HL-60 (cell line): Measurements from ENCODE around the gene MPP2.

Experiments used
- DNase-seq, 2 experiments: peaks; one replicate each; pipeline ENCODE4 v3.0.0-alpha.2; 2010 to 2020; ENCODE audit warnings: low read depth in 1 of 2, low spot score in 1 of 2
- H3K27ac ChIP-seq: fragments of 250-450 bp; sonication (Bioruptor Pico); replicated peaks from 2 replicates; pipeline ENCODE4 v1.5.1; 2020; ENCODE audit warnings: mild to moderate bottlenecking, moderate library complexity
- H3K27me3 ChIP-seq: fragments of 250-450 bp; sonication (Bioruptor Pico); 2 replicates; pipeline ENCODE4 v1.5.1; 2021; ENCODE audit warnings: mild to moderate bottlenecking, moderate library complexity; ENCODE audit not compliant: insufficient read depth, poor library complexity, severe bottlenecking
- H3K4me3 ChIP-seq: replicated peaks from 2 replicates; pipeline ENCODE4 v1.5.1; 2011; ENCODE audit warnings: mild to moderate bottlenecking, control low read depth, low read length; ENCODE audit not compliant: insufficient read depth
- CTCF ChIP-seq: IDR thresholded peaks from one replicate; pipeline ENCODE4 v1.5.1; 2011; ENCODE audit warnings: low read length, control low read depth, inconsistent platforms; ENCODE audit not compliant: insufficient read depth
- GABPA ChIP-seq: IDR thresholded peaks from 2 replicates; pipeline ENCODE4 v1.6.1; 2012; ENCODE audit warnings: low read depth
- POLR2AphosphoS5 ChIP-seq: IDR thresholded peaks from 2 replicates; pipeline ENCODE4 v1.6.1; 2012; ENCODE audit warnings: low read depth
- SPI1 ChIP-seq: IDR thresholded peaks from 2 replicates; pipeline ENCODE4 v1.6.1; 2012; ENCODE audit warnings: low read depth, mild to moderate bottlenecking, borderline replicate concordance
- TF ChIP-seq, protein P1 (sequence below): IDR thresholded peaks from 2 replicates; pipeline ENCODE4 v1.6.1; 2012; ENCODE audit warnings: low read depth; ENCODE audit not compliant: insufficient replicate concordance

The MPP2 gene

DNA sequence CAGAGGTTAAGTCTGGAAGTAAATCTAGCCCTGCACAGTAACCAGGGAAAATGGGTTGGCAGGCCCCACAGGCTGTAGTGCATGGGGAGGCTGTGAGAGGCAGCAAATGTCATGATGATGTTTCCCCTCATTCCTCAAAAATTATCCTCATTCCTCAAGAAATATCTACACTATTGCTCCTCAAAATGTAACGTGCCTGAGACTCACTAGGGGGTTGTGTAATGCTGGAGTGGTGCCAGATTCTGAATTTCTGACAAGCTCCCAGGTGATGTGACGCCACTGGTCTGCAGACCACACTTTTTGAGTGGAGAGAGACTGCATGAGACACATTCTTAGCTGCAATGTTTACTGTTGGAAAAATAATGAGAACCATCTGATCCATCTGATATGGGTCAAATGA is 73.2 kb downstream of the MPP2 start:
- TF ChIP-seq, protein P1, sequence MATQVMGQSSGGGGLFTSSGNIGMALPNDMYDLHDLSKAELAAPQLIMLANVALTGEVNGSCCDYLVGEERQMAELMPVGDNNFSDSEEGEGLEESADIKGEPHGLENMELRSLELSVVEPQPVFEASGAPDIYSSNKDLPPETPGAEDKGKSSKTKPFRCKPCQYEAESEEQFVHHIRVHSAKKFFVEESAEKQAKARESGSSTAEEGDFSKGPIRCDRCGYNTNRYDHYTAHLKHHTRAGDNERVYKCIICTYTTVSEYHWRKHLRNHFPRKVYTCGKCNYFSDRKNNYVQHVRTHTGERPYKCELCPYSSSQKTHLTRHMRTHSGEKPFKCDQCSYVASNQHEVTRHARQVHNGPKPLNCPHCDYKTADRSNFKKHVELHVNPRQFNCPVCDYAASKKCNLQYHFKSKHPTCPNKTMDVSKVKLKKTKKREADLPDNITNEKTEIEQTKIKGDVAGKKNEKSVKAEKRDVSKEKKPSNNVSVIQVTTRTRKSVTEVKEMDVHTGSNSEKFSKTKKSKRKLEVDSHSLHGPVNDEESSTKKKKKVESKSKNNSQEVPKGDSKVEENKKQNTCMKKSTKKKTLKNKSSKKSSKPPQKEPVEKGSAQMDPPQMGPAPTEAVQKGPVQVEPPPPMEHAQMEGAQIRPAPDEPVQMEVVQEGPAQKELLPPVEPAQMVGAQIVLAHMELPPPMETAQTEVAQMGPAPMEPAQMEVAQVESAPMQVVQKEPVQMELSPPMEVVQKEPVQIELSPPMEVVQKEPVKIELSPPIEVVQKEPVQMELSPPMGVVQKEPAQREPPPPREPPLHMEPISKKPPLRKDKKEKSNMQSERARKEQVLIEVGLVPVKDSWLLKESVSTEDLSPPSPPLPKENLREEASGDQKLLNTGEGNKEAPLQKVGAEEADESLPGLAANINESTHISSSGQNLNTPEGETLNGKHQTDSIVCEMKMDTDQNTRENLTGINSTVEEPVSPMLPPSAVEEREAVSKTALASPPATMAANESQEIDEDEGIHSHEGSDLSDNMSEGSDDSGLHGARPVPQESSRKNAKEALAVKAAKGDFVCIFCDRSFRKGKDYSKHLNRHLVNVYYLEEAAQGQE, result no peak
- TF ChIP-seq POLR2AphosphoS5, result no peak
- no peak for TF ChIP-seq CTCF
- TF ChIP-seq GABPA, result no peak
- TF ChIP-seq SPI1, result no peak
- Histone ChIP-seq H3K27ac (no peak overlapping the region), H3K4me3 (no peak overlapping the region), H3K27me3 (peaks cover 25% of the 10 kb centered on the region)
- peak; percentile 37 to 38 for DNase-seq

- no peak within 1 kb of the TSS for H3K27ac ChIP-seq
- H3K4me3 ChIP-seq, result peak within 1 kb of the TSS; percentile 54
- peaks cover 25% of the 10 kb centered on the region for H3K27me3 ChIP-seq
- TF ChIP-seq SPI1, result no peak
- TF ChIP-seq, protein P1, result no peak
- TF ChIP-seq CTCF, result no peak
- no peak for TF ChIP-seq GABPA
- TF ChIP-seq POLR2AphosphoS5, result no peak
- peak in 1 of 2 experiments; percentile 59 for DNase-seq
Observed at GRCh38 chr17:43832976-43833829, 74.1 kb downstream of the MPP2 start, which contains the start of gene MPP3. TSS of gene MPP3 (minus strand) at chr17:43833146. CDS start at chr17:43831906, 1,240 bp downstream.

DNA sequence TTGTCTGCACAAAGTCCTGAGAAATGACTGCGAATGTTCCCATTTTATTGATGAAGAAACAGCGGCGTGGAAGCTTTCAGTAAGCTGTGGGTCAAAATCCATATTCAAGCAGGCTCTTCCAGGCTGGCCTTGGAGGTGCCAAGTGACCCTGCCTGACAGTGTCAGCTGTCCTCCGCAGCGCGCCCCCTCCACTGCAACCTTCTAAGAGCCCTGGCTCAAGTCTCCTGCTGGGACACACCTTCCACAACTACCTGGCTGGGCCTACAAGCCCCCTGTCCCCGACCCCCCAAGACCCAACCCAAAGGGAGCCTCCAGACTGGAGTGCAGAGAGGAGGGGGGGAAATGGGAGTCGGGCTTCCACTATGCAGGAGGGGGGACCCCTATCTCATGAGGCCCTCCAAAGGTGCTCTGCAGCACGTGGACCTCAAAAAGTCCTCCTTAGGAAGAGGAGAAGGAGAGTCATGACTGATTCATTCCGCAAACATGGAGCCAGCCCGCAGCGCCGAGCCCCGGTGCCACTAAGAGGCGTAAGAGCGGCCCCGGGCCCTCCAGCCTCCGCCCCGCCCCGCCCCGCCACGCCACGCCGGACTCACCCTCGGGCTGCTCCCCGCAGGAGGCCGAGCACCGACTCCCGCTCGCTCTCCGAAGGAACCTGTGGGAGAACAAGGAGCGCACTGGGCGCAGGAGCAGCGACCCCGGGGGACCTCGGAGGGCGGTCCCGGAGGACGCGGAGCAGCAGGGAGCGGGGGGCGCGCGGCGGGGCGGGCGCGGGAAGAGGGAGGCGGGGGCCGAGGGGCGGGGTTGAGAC is 75.0 kb downstream of the MPP2 start:
- TF ChIP-seq SPI1, result no peak
- TF ChIP-seq, protein P1, result no peak
- no peak for TF ChIP-seq GABPA
- no peak for TF ChIP-seq POLR2AphosphoS5
- TF ChIP-seq CTCF, result no peak
- Histone ChIP-seq H3K27me3 (peaks cover 25% of the 10 kb centered on the region), H3K27ac (no peak overlapping the region), H3K4me3 (peak overlapping the region; percentile 54)
- peak in 1 of 2 experiments; percentile 33 for DNase-seq
